HAP-1 (cell line): ENCODE results near the gene KRTAP10-4.

Source experiments
- DNase-seq, 2 experiments: peaks; one replicate each; pipeline ENCODE4 v3.0.0-alpha.2; 2016 to 2020; ENCODE audit warnings: low spot score in 2 of 2
- H3K27me3 ChIP-seq: fragments of 250-450 bp; sonication (Bioruptor Pico); 2 replicates; pipeline ENCODE4 v1.5.1; 2020; ENCODE audit warnings: low read depth, mild to moderate bottlenecking, moderate library complexity
- H3K36me3 ChIP-seq: fragments of 250-450 bp; sonication (Bioruptor Pico); replicated peaks from 2 replicates; pipeline ENCODE4 v1.5.1; 2020; ENCODE audit warnings: mild to moderate bottlenecking
- H3K4me1 ChIP-seq: fragments of 250-450 bp; sonication (Bioruptor Pico); 2 replicates; pipeline ENCODE4 v1.5.1; 2020; ENCODE audit warnings: mild to moderate bottlenecking
- H3K4me3 ChIP-seq: fragments of 250-450 bp; sonication (Bioruptor Pico); 2 replicates; pipeline ENCODE4 v1.5.1; 2020; ENCODE audit warnings: mild to moderate bottlenecking, moderate library complexity
- H3K9me3 ChIP-seq: fragments of 250-450 bp; sonication (Bioruptor Pico); 2 replicates; pipeline ENCODE4 v1.5.1; 2020; ENCODE audit warnings: mild to moderate bottlenecking, moderate library complexity
- in situ Hi-C: fragments of 300-500 bp; cut with MboI; formaldehyde crosslinking; loops from 3 replicates; pipeline ENCODE4 v1.14.3; 2020; ENCODE audit warnings: low sequenced_read_pairs, inconsistent platforms, mixed read lengths

The KRTAP10-4 gene

GRCh38 chr21:44612669-44613229, 39.2 kb downstream of the KRTAP10-4 start:
- no peaks in the 10 kb centered on the region for H3K27me3 ChIP-seq
- no peaks in the 10 kb centered on the region; the same call in 1 of the 2 replicates for H3K9me3 ChIP-seq
- no peaks in the 10 kb centered on the region for H3K36me3 ChIP-seq
- no peak for DNase-seq
- H3K4me3 ChIP-seq = no peak overlapping the region
- in situ Hi-C loops = no loop called here
- no peaks in the 10 kb centered on the region for H3K4me1 ChIP-seq

- H3K4me1 ChIP-seq = no peaks in the 10 kb centered on the region
- H3K36me3 ChIP-seq = no peaks in the 10 kb centered on the region
- in situ Hi-C loops = no loop called here
- H3K4me3 ChIP-seq = no peak overlapping the region
- DNase-seq = no peak
- H3K27me3 ChIP-seq = no peaks in the 10 kb centered on the region
- no peaks in the 10 kb centered on the region; the same call in 1 of the 2 replicates for H3K9me3 ChIP-seq
These were observed 40.0 kb downstream of the KRTAP10-4 start for GRCh38 chr21:44613386-44614155.

GRCh38 chr21:44614161-44614631, 40.7 kb downstream of the KRTAP10-4 start:
- H3K9me3 ChIP-seq = no peaks in the 10 kb centered on the region; the same call in 1 of the 2 replicates
- DNase-seq = no peak
- in situ Hi-C loops = no loop called here
- H3K27me3 ChIP-seq = no peaks in the 10 kb centered on the region
- no peaks in the 10 kb centered on the region for H3K36me3 ChIP-seq
- H3K4me1 ChIP-seq = no peaks in the 10 kb centered on the region
- no peak overlapping the region for H3K4me3 ChIP-seq

GRCh38 chr21:44614961-44615391, 41.4 kb downstream of the KRTAP10-4 start:
- no peak for DNase-seq
- H3K36me3 ChIP-seq = no peaks in the 10 kb centered on the region
- in situ Hi-C loops = no loop called here
- H3K9me3 ChIP-seq = no peaks in the 10 kb centered on the region; the same call in 1 of the 2 replicates
- H3K4me3 ChIP-seq = no peak overlapping the region
- no peaks in the 10 kb centered on the region for H3K27me3 ChIP-seq
- H3K4me1 ChIP-seq = no peaks in the 10 kb centered on the region

- Histone ChIP-seq H3K9me3 (no peaks in the 10 kb centered on the region), H3K27me3 (no peaks in the 10 kb centered on the region)
- in situ Hi-C loops = no loop called here
These were observed 41.9 kb downstream of the KRTAP10-4 start for GRCh38 chr21:44615466-44615865.

GRCh38 chr21:44615911-44616590, 42.5 kb downstream of the KRTAP10-4 start:
- Histone ChIP-seq H3K4me1 (no peaks in the 10 kb centered on the region), H3K9me3 (no peaks in the 10 kb centered on the region), H3K4me3 (no peak overlapping the region), H3K36me3 (no peaks in the 10 kb centered on the region), H3K27me3 (no peaks in the 10 kb centered on the region)
- DNase-seq = no peak
- in situ Hi-C loops = no loop called here

More at GRCh38 chr21:44615466-44615865, 41.9 kb downstream of the KRTAP10-4 start:
- H3K36me3 ChIP-seq = no peaks in the 10 kb centered on the region
- no peak for DNase-seq
- H3K4me3 ChIP-seq = no peak overlapping the region
- H3K4me1 ChIP-seq = no peaks in the 10 kb centered on the region

GRCh38 chr21:44616591-44616926, 43.0 kb downstream of the KRTAP10-4 start:
- no peak for DNase-seq
- Histone ChIP-seq H3K27me3 (no peaks in the 10 kb centered on the region), H3K4me1 (no peaks in the 10 kb centered on the region), H3K9me3 (no peaks in the 10 kb centered on the region), H3K36me3 (no peaks in the 10 kb centered on the region), H3K4me3 (no peak overlapping the region)
- in situ Hi-C loops = no loop called here

GRCh38 chr21:44617071-44617501, 43.6 kb downstream of the KRTAP10-4 start:
- no peak for DNase-seq
- Histone ChIP-seq H3K9me3 (no peaks in the 10 kb centered on the region), H3K27me3 (no peaks in the 10 kb centered on the region), H3K4me1 (no peaks in the 10 kb centered on the region), H3K36me3 (no peaks in the 10 kb centered on the region), H3K4me3 (no peak overlapping the region)
- in situ Hi-C loops = no loop called here

GRCh38 chr21:44618504-44618903, 45.0 kb downstream of the KRTAP10-4 start:
- Histone ChIP-seq H3K9me3 (no peaks in the 10 kb centered on the region), H3K4me3 (no peak overlapping the region), H3K27me3 (no peaks in the 10 kb centered on the region), H3K36me3 (no peaks in the 10 kb centered on the region), H3K4me1 (no peaks in the 10 kb centered on the region)
- DNase-seq = no peak
- in situ Hi-C loops = no loop called here

- no peak for DNase-seq
- Histone ChIP-seq H3K27me3 (no peaks in the 10 kb centered on the region), H3K4me1 (no peaks in the 10 kb centered on the region), H3K36me3 (no peaks in the 10 kb centered on the region), H3K4me3 (no peak overlapping the region), H3K9me3 (no peaks in the 10 kb centered on the region)
- in situ Hi-C loops = no loop called here
These were observed 45.4 kb downstream of the KRTAP10-4 start for GRCh38 chr21:44618909-44619308.

- Histone ChIP-seq H3K9me3 (no peaks in the 10 kb centered on the region; the same call in 1 of the 2 replicates), H3K4me1 (no peaks in the 10 kb centered on the region), H3K36me3 (no peaks in the 10 kb centered on the region), H3K27me3 (no peaks in the 10 kb centered on the region), H3K4me3 (no peak overlapping the region)
- in situ Hi-C loops = no loop called here
- DNase-seq = no peak
These were observed 46.4 kb downstream of the KRTAP10-4 start for GRCh38 chr21:44619886-44620285.

- H3K36me3 ChIP-seq = no peaks in the 10 kb centered on the region
- no peaks in the 10 kb centered on the region for H3K4me1 ChIP-seq
- H3K9me3 ChIP-seq = no peaks in the 10 kb centered on the region; the same call in 1 of the 2 replicates
- no peaks in the 10 kb centered on the region for H3K27me3 ChIP-seq
- no peak overlapping the region for H3K4me3 ChIP-seq
- no peak for DNase-seq
- in situ Hi-C loops = no loop called here
These were observed 50.0 kb downstream of the KRTAP10-4 start for GRCh38 chr21:44623575-44623974.
